Urothelium cell line (cell line): Measurements from ENCODE around the gene DENND6A.
"Not testable (repeated sequence)": the region's sequence is repeated elsewhere in the genome, so short reads cannot be mapped to it uniquely, and the experiment has no call there.

Experiments
- DNase-seq: peaks from one replicate; pipeline ENCODE4 v3.0.0; 2011; ENCODE audit warnings: low spot score, mixed read lengths
- FAIRE-seq: peaks from 2 replicates; lab custom pipeline; 2011; peaks lifted over from hg19 to GRCh38; lab: Jason Lieb, UNC

DENND6A gene

GRCh38 chr3:57696801-57697321 is 4.0 kb upstream of the DENND6A start:
- no peak for DNase-seq
- no peak for FAIRE-seq

GRCh38 chr3:57694146-57694545 is 1.3 kb upstream of the DENND6A start:
- FAIRE-seq (no peak), DNase-seq (no peak)

GRCh38 chr3:57692133-57692395 is 813 bp downstream of the DENND6A start:
- FAIRE-seq, DNase-seq: not testable (repeated sequence)

- DNase-seq: no peak
- no peak for FAIRE-seq
These were observed 1.3 kb downstream of the DENND6A start for GRCh38 chr3:57691411-57692132.

GRCh38 chr3:57689367-57690053 is 3.4 kb downstream of the DENND6A start:
- no peak for FAIRE-seq
- DNase-seq: no peak

- FAIRE-seq (no peak), DNase-seq (no peak)
These were observed 4.6 kb downstream of the DENND6A start for GRCh38 chr3:57688291-57688690.

- DNase-seq (no peak), FAIRE-seq (no peak)
These were observed 9.6 kb downstream of the DENND6A start for GRCh38 chr3:57683286-57683685.

GRCh38 chr3:57682284-57682683 is 10.6 kb downstream of the DENND6A start:
- FAIRE-seq (no peak), DNase-seq (no peak)

GRCh38 chr3:57681691-57682090 is 11.2 kb downstream of the DENND6A start:
- DNase-seq (no peak), FAIRE-seq (no peak)

GRCh38 chr3:57680046-57680445 is 12.8 kb downstream of the DENND6A start:
- no peak for FAIRE-seq
- no peak for DNase-seq

GRCh38 chr3:57675530-57675929 is 17.3 kb downstream of the DENND6A start:
- FAIRE-seq (no peak), DNase-seq (no peak)

- DNase-seq: no peak
- FAIRE-seq: no peak
These were observed 19.7 kb downstream of the DENND6A start for GRCh38 chr3:57673156-57673555.

- DNase-seq (no peak), FAIRE-seq (no peak)
These were observed 22.3 kb downstream of the DENND6A start for GRCh38 chr3:57670543-57670942.

GRCh38 chr3:57661404-57661803 is 31.5 kb downstream of the DENND6A start:
- DNase-seq: no peak
- no peak for FAIRE-seq

GRCh38 chr3:57659806-57660439 is 33.0 kb downstream of the DENND6A start:
- no peak for DNase-seq
- no peak for FAIRE-seq

- FAIRE-seq: no peak
- DNase-seq: no peak
These were observed 33.7 kb downstream of the DENND6A start for GRCh38 chr3:57659004-57659673.

- FAIRE-seq (no peak), DNase-seq (no peak)
These were observed 34.3 kb downstream of the DENND6A start for GRCh38 chr3:57658536-57658935.

GRCh38 chr3:57655727-57656126 is 37.1 kb downstream of the DENND6A start:
- DNase-seq (no peak), FAIRE-seq (no peak)

GRCh38 chr3:57654267-57654666 is 38.6 kb downstream of the DENND6A start:
- FAIRE-seq: no peak
- DNase-seq: no peak

GRCh38 chr3:57652203-57652602 is 40.7 kb downstream of the DENND6A start:
- FAIRE-seq (no peak), DNase-seq (no peak)

GRCh38 chr3:57647292-57647940 is 45.5 kb downstream of the DENND6A start:
- DNase-seq (no peak), FAIRE-seq (no peak)
